HEK293 (cell line): ENCODE results near the gene LHFPL6.

ENCODE experiments used
- CTCF ChIA-PET: fragments of 350-600 bp; formaldehyde crosslinking; extraction: SDS; loops from one replicate; lab custom pipeline; 2021; ENCODE audit warnings: antibody characterized with exemption; lab: Yijun Ruan, JAX
- POLR2A ChIA-PET: fragments of 300-600 bp; formaldehyde crosslinking; extraction: SDS; loops from one replicate; lab custom pipeline; 2020; ENCODE audit warnings: antibody characterized with exemption, inconsistent platforms; lab: Yijun Ruan, JAX
- H3K27ac ChIP-seq: fragments of 200-500 bp; sonication (Bioruptor generic); 2 replicates; pipeline ENCODE4 v1.5.1; 2014; ENCODE audit warnings: low read depth, low read length, control low read depth, inconsistent platforms; ENCODE audit errors: extremely low read depth
- H3K36me3 ChIP-seq, 2 experiments: fragments of 200-500 bp in 1 of 2; sonication (Bioruptor generic) in 1 of 2; 1 replicate in 1 of 2; 2 replicates in 1 of 2; pipeline ENCODE4 v1.5.1; 2014 to 2017; ENCODE audit warnings: inconsistent platforms in 2 of 2, low read length in 2 of 2; ENCODE audit not compliant: control insufficient read depth in 2 of 2, insufficient read depth in 1 of 2
- H3K4me1 ChIP-seq: fragments of 200-500 bp; sonication (Bioruptor generic); 2 replicates; pipeline ENCODE4 v1.5.1; 2014; ENCODE audit warnings: mild to moderate bottlenecking, low read length, inconsistent platforms; ENCODE audit not compliant: control insufficient read depth, insufficient read depth
- H3K4me3 ChIP-seq: 2 replicates; pipeline ENCODE4 v1.5.1; 2011; ENCODE audit warnings: low read depth, mild to moderate bottlenecking, control low read depth, low read length, moderate library complexity
- H3K9me3 ChIP-seq: fragments of 200-500 bp; sonication (Bioruptor generic); 2 replicates; pipeline ENCODE4 v1.5.1; 2014; ENCODE audit warnings: low read depth, low read length, inconsistent platforms; ENCODE audit not compliant: control insufficient read depth, insufficient read depth
- BCL11B ChIP-seq: fragments of 450-650 bp; formaldehyde crosslinking; IDR thresholded peaks from 2 replicates; pipeline ENCODE4 v1.5.1; 2016; ENCODE audit warnings: low read depth, missing biosample characterization, missing genetic modification characterization
- GLIS1 ChIP-seq: fragments of 450-650 bp; formaldehyde crosslinking; IDR thresholded peaks from 2 replicates; pipeline ENCODE4 v1.5.1; 2016; ENCODE audit warnings: missing biosample characterization, missing genetic modification characterization
- KLF1 ChIP-seq: fragments of 450-650 bp; formaldehyde crosslinking; IDR thresholded peaks from 2 replicates; pipeline ENCODE4 v1.5.1; 2016; ENCODE audit warnings: missing biosample characterization, missing genetic modification characterization
- KLF16 ChIP-seq: fragments of 450-650 bp; formaldehyde crosslinking; IDR thresholded peaks from 2 replicates; pipeline ENCODE4 v1.5.1; 2017; ENCODE audit warnings: missing biosample characterization, missing genetic modification characterization
- KLF8 ChIP-seq: fragments of 450-650 bp; formaldehyde crosslinking; IDR thresholded peaks from 2 replicates; pipeline ENCODE4 v1.5.1; 2016; ENCODE audit warnings: missing biosample characterization, missing genetic modification characterization
- MEIS1 ChIP-seq: sonication (generic); formaldehyde crosslinking; IDR thresholded peaks from 2 replicates; pipeline ENCODE4 v1.8.1; 2022; ENCODE audit warnings: missing genetic modification reagents, mild to moderate bottlenecking, borderline replicate concordance
- REST ChIP-seq: fragments of 450-650 bp; formaldehyde crosslinking; IDR thresholded peaks from 2 replicates; pipeline ENCODE4 v1.5.1; 2016; ENCODE audit warnings: missing biosample characterization, missing genetic modification characterization
- SP7 ChIP-seq: fragments of 450-650 bp; formaldehyde crosslinking; IDR thresholded peaks from 2 replicates; pipeline ENCODE4 v1.5.1; 2016; ENCODE audit warnings: missing biosample characterization, missing genetic modification characterization
- TRIM28 ChIP-seq: IDR thresholded peaks from 2 replicates; pipeline ENCODE4 v1.6.1; 2011; ENCODE audit warnings: low read length, control low read depth, borderline replicate concordance
- YY1 ChIP-seq: fragments of 450-650 bp; formaldehyde crosslinking; IDR thresholded peaks from 2 replicates; pipeline ENCODE4 v1.5.1; 2018; ENCODE audit warnings: missing biosample characterization, missing genetic modification characterization
- YY2 ChIP-seq: fragments of 450-650 bp; formaldehyde crosslinking; IDR thresholded peaks from 2 replicates; pipeline ENCODE4 v1.5.1; 2016; ENCODE audit warnings: missing biosample characterization, missing genetic modification characterization
- ZNF16 ChIP-seq: fragments of 450-650 bp; formaldehyde crosslinking; IDR thresholded peaks from 2 replicates; pipeline ENCODE4 v1.5.1; 2016; ENCODE audit warnings: low read depth, missing biosample characterization, missing genetic modification characterization
- ZNF23 ChIP-seq: fragments of 450-650 bp; formaldehyde crosslinking; IDR thresholded peaks from 2 replicates; pipeline ENCODE4 v1.5.1; 2016; ENCODE audit warnings: missing biosample characterization, missing genetic modification characterization, borderline replicate concordance
- ZNF324 ChIP-seq: fragments of 450-650 bp; formaldehyde crosslinking; IDR thresholded peaks from 2 replicates; pipeline ENCODE4 v1.5.1; 2016; ENCODE audit warnings: missing biosample characterization, missing genetic modification characterization
- ZNF391 ChIP-seq: fragments of 450-650 bp; formaldehyde crosslinking; IDR thresholded peaks from 2 replicates; pipeline ENCODE4 v1.5.1; 2016; ENCODE audit warnings: low read depth, missing biosample characterization, missing genetic modification characterization, borderline replicate concordance
- ZNF394 ChIP-seq: fragments of 450-650 bp; formaldehyde crosslinking; IDR thresholded peaks from 2 replicates; pipeline ENCODE4 v1.5.1; 2016; ENCODE audit warnings: missing biosample characterization, missing genetic modification characterization, mild to moderate bottlenecking, moderate library complexity, borderline replicate concordance
- ZNF473 ChIP-seq: fragments of 450-650 bp; formaldehyde crosslinking; IDR thresholded peaks from 2 replicates; pipeline ENCODE4 v1.5.1; 2017; ENCODE audit warnings: missing biosample characterization, missing genetic modification characterization
- ZNF510 ChIP-seq: fragments of 450-650 bp; formaldehyde crosslinking; IDR thresholded peaks from 2 replicates; pipeline ENCODE4 v1.5.1; 2018; ENCODE audit warnings: mild to moderate bottlenecking, missing genetic modification characterization, missing biosample characterization; ENCODE audit not compliant: insufficient replicate concordance
- ZNF514 ChIP-seq: fragments of 450-650 bp; formaldehyde crosslinking; IDR thresholded peaks from 2 replicates; pipeline ENCODE4 v1.5.1; 2016; ENCODE audit warnings: missing biosample characterization, missing genetic modification characterization
- ZNF610 ChIP-seq: fragments of 450-650 bp; formaldehyde crosslinking; IDR thresholded peaks from 2 replicates; pipeline ENCODE4 v1.5.1; 2016; ENCODE audit warnings: missing biosample characterization, missing genetic modification characterization, borderline replicate concordance
- ZNF629 ChIP-seq: fragments of 450-650 bp; formaldehyde crosslinking; IDR thresholded peaks from 2 replicates; pipeline ENCODE4 v1.5.1; 2017; ENCODE audit warnings: missing biosample characterization, missing genetic modification characterization
- ZNF670 ChIP-seq: fragments of 450-650 bp; formaldehyde crosslinking; IDR thresholded peaks from 2 replicates; pipeline ENCODE4 v1.5.1; 2016; ENCODE audit warnings: missing biosample characterization, missing genetic modification characterization, low read depth
- ZNF776 ChIP-seq: fragments of 450-650 bp; formaldehyde crosslinking; IDR thresholded peaks from 2 replicates; pipeline ENCODE4 v1.5.0; 2017; ENCODE audit warnings: missing biosample characterization, missing genetic modification characterization, borderline replicate concordance
- ZNF837 ChIP-seq: fragments of 450-650 bp; formaldehyde crosslinking; IDR thresholded peaks from 2 replicates; pipeline ENCODE4 v1.5.1; 2016; ENCODE audit warnings: missing biosample characterization, missing genetic modification characterization
- TF ChIP-seq, protein P1 (sequence below): fragments of 450-650 bp; formaldehyde crosslinking; IDR thresholded peaks from 2 replicates; pipeline ENCODE4 v1.5.1; 2016; ENCODE audit warnings: missing biosample characterization, missing genetic modification characterization
- TF ChIP-seq, protein P2 (sequence below): fragments of 450-650 bp; formaldehyde crosslinking; IDR thresholded peaks from 2 replicates; pipeline ENCODE4 v1.5.1; 2016; ENCODE audit warnings: missing biosample characterization, missing genetic modification characterization
- TF ChIP-seq, protein P3 (sequence below): fragments of 450-650 bp; formaldehyde crosslinking; IDR thresholded peaks from 2 replicates; pipeline ENCODE4 v1.5.1; 2017; ENCODE audit warnings: missing biosample characterization, missing genetic modification characterization

Gene LHFPL6

GRCh38 chr13:39563470-39563735, 39.6 kb downstream of the LHFPL6 start:
- POLR2A ChIA-PET, result interaction anchor here (0.6 kb wide), 1 partner anchor 11 kb away, joined by 6 read pairs; no protein-coding TSS in a partner anchor
- TF ChIP-seq ZNF510 (tag by site-specific recombination) (no peak), KLF8 (no peak), YY1 (tag by site-specific recombination) (no peak), ZNF837 (tag by site-specific recombination) (no peak), ZNF610 (tag by site-specific recombination) (no peak), SP7 (no peak), ZNF16 (tag by site-specific recombination) (no peak), KLF16 (tag by site-specific recombination) (no peak), GLIS1 (tag by site-specific recombination) (no peak), KLF1 (tag by site-specific recombination) (no peak)
- TF ChIP-seq, protein P1, sequence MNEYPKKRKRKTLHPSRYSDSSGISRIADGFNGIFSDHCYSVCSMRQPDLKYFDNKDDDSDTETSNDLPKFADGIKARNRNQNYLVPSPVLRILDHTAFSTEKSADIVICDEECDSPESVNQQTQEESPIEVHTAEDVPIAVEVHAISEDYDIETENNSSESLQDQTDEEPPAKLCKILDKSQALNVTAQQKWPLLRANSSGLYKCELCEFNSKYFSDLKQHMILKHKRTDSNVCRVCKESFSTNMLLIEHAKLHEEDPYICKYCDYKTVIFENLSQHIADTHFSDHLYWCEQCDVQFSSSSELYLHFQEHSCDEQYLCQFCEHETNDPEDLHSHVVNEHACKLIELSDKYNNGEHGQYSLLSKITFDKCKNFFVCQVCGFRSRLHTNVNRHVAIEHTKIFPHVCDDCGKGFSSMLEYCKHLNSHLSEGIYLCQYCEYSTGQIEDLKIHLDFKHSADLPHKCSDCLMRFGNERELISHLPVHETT (tag by site-specific recombination), result no peak
- TF ChIP-seq, protein P2, sequence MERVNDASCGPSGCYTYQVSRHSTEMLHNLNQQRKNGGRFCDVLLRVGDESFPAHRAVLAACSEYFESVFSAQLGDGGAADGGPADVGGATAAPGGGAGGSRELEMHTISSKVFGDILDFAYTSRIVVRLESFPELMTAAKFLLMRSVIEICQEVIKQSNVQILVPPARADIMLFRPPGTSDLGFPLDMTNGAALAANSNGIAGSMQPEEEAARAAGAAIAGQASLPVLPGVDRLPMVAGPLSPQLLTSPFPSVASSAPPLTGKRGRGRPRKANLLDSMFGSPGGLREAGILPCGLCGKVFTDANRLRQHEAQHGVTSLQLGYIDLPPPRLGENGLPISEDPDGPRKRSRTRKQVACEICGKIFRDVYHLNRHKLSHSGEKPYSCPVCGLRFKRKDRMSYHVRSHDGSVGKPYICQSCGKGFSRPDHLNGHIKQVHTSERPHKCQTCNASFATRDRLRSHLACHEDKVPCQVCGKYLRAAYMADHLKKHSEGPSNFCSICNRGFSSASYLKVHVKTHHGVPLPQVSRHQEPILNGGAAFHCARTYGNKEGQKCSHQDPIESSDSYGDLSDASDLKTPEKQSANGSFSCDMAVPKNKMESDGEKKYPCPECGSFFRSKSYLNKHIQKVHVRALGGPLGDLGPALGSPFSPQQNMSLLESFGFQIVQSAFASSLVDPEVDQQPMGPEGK, result no peak
- TF ChIP-seq, protein P3, sequence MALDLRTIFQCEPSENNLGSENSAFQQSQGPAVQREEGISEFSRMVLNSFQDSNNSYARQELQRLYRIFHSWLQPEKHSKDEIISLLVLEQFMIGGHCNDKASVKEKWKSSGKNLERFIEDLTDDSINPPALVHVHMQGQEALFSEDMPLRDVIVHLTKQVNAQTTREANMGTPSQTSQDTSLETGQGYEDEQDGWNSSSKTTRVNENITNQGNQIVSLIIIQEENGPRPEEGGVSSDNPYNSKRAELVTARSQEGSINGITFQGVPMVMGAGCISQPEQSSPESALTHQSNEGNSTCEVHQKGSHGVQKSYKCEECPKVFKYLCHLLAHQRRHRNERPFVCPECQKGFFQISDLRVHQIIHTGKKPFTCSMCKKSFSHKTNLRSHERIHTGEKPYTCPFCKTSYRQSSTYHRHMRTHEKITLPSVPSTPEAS (tag by site-specific recombination), result no peak
- CTCF ChIA-PET, result interaction anchor here (0.7 to 0.9 kb wide), 3 partner anchors 16 to 72 kb away, joined by 3 to 5 read pairs (median 3); no protein-coding TSS in a partner anchor
- Histone ChIP-seq H3K4me3 (no peak overlapping the region), H3K27ac (no peak overlapping the region), H3K4me1 (peaks cover 6% of the 10 kb centered on the region; the same call in 1 of the 2 replicates), H3K9me3 (no peaks in the 10 kb centered on the region), H3K36me3 (no peaks in the 10 kb centered on the region)

GRCh38 chr13:39561971-39562370, 41.0 kb downstream of the LHFPL6 start:
- Histone ChIP-seq H3K4me1 (peaks cover 4% of the 10 kb centered on the region; the same call in 1 of the 2 replicates), H3K27ac (no peak overlapping the region), H3K36me3 (no peaks in the 10 kb centered on the region), H3K4me3 (no peak overlapping the region), H3K9me3 (no peaks in the 10 kb centered on the region)
- ChIA-PET POLR2A (no interaction called here), CTCF (no interaction called here)
- no peak for TF ChIP-seq ZNF23
- no peak for TF ChIP-seq ZNF394 (tag by site-specific recombination)
- no peak for TF ChIP-seq YY2 (tag by site-specific recombination)
- no peak for TF ChIP-seq BCL11B (tag by site-specific recombination)
- TF ChIP-seq ZNF776 (tag by site-specific recombination), result no peak
- TF ChIP-seq REST (tag by site-specific recombination), result no peak
- TF ChIP-seq ZNF670 (tag by site-specific recombination), result no peak
- no peak for TF ChIP-seq MEIS1 (CRISPR knock-in tag)
- TF ChIP-seq ZNF629, result no peak
- no peak for TF ChIP-seq ZNF324 (tag by site-specific recombination)
- TF ChIP-seq TRIM28, result no peak
- TF ChIP-seq, protein P1 (tag by site-specific recombination), result no peak
- no peak for TF ChIP-seq ZNF514 (tag by site-specific recombination)
- no peak for TF ChIP-seq ZNF391 (tag by site-specific recombination)
- TF ChIP-seq ZNF473 (tag by site-specific recombination), result no peak
